Mesenchymal stem cell (in vitro differentiated cells and primary cell): Measurements from ENCODE around the gene DARS1.

Experiments used
- DNase-seq: peaks from one replicate; pipeline ENCODE4 v3.0.0-alpha.2; 2013
- H2AFZ ChIP-seq: one replicate; pipeline ENCODE4 v1.6.1; 2013; ENCODE audit warnings: low read depth, mild to moderate bottlenecking, control low read depth, inconsistent platforms, low read length, moderate library complexity
- H2AK5ac ChIP-seq: 2 replicates; pipeline ENCODE4 v1.6.1; 2013; ENCODE audit warnings: low read length, moderate library complexity, mild to moderate bottlenecking, inconsistent platforms; ENCODE audit not compliant: severe bottlenecking
- H2BK120ac ChIP-seq: one replicate; pipeline ENCODE4 v1.6.1; 2013; ENCODE audit warnings: low read depth, mild to moderate bottlenecking, inconsistent platforms, low read length, moderate library complexity
- H2BK12ac ChIP-seq, 2 experiments: one replicate each; pipeline ENCODE4 v1.6.1; 2013; ENCODE audit warnings: inconsistent platforms in 2 of 2, low read length in 2 of 2, mild to moderate bottlenecking in 2 of 2, moderate library complexity in 2 of 2, control low read depth in 1 of 2
- H2BK15ac ChIP-seq: one replicate; pipeline ENCODE4 v1.6.1; 2013; ENCODE audit warnings: mild to moderate bottlenecking, low read depth, inconsistent platforms; ENCODE audit not compliant: poor library complexity, severe bottlenecking
- H2BK5ac ChIP-seq: 2 replicates; pipeline ENCODE4 v1.6.1; 2013; ENCODE audit warnings: low read depth, mild to moderate bottlenecking, low read length, control low read depth, inconsistent platforms; ENCODE audit not compliant: poor library complexity, severe bottlenecking
- H3K14ac ChIP-seq, 2 experiments: one replicate each; pipeline ENCODE4 v1.6.1; 2013; ENCODE audit warnings: inconsistent platforms in 2 of 2, low read length in 2 of 2, control low read depth in 1 of 2, mild to moderate bottlenecking in 1 of 2, moderate library complexity in 1 of 2
- H3K18ac ChIP-seq, 2 experiments: one replicate each; pipeline ENCODE4 v1.6.1; 2013; ENCODE audit warnings: inconsistent platforms in 2 of 2, low read length in 2 of 2, control low read depth in 1 of 2, low read depth in 1 of 2, mild to moderate bottlenecking in 1 of 2
- H3K23ac ChIP-seq, 2 experiments: one replicate each; pipeline ENCODE4 v1.6.1; 2013; ENCODE audit warnings: inconsistent platforms in 2 of 2, low read length in 2 of 2, mild to moderate bottlenecking in 2 of 2, moderate library complexity in 2 of 2, control low read depth in 1 of 2
- H3K27ac ChIP-seq: 2 replicates; pipeline ENCODE4 v1.5.1; 2013; ENCODE audit warnings: mild to moderate bottlenecking, moderate library complexity, low read length, control low read depth, inconsistent platforms; ENCODE audit not compliant: poor library complexity, severe bottlenecking
- H3K27me3 ChIP-seq, 2 experiments: 2 replicates each; pipeline versions ENCODE4 v1.6.1 to v1.7.0; 2013; ENCODE audit warnings: low read length in 2 of 2, mild to moderate bottlenecking in 2 of 2, moderate library complexity in 2 of 2, control low read depth in 1 of 2, inconsistent platforms in 1 of 2; ENCODE audit not compliant: control insufficient read depth in 1 of 2, insufficient read depth in 1 of 2
- H3K36me3 ChIP-seq, 2 experiments: 2 replicates each; pipeline versions ENCODE4 v1.6.1 to v1.7.0; 2013; ENCODE audit warnings: low read length in 2 of 2, control low read depth in 1 of 2, inconsistent platforms in 1 of 2, low read depth in 1 of 2, mild to moderate bottlenecking in 1 of 2; ENCODE audit not compliant: insufficient read depth in 2 of 2, control insufficient read depth in 1 of 2
- H3K4ac ChIP-seq, 2 experiments: one replicate each; pipeline ENCODE4 v1.6.1; 2013; ENCODE audit warnings: inconsistent platforms in 2 of 2, low read length in 2 of 2, mild to moderate bottlenecking in 2 of 2, moderate library complexity in 2 of 2, control low read depth in 1 of 2, low read depth in 1 of 2
- H3K4me1 ChIP-seq: 2 replicates; pipeline ENCODE4 v1.6.1; 2013; ENCODE audit warnings: low read depth, low read length, control low read depth; ENCODE audit not compliant: control insufficient read depth, insufficient read depth
- H3K4me2 ChIP-seq: 2 replicates; pipeline ENCODE4 v1.6.1; 2013; ENCODE audit warnings: low read length, mild to moderate bottlenecking, inconsistent platforms; ENCODE audit not compliant: poor library complexity, severe bottlenecking
- H3K4me3 ChIP-seq, 2 experiments: 2 replicates each; pipeline versions ENCODE4 v1.5.1 to v1.7.0; 2013; ENCODE audit warnings: low read length in 2 of 2, mild to moderate bottlenecking in 2 of 2, control low read depth in 1 of 2, low read depth in 1 of 2; ENCODE audit not compliant: insufficient read depth in 1 of 2
- H3K79me1 ChIP-seq: replicated peaks from 2 replicates; pipeline ENCODE4 v1.6.1; 2013; ENCODE audit warnings: mild to moderate bottlenecking, control low read depth, low read length, inconsistent platforms; ENCODE audit not compliant: poor library complexity, severe bottlenecking
- H3K9ac ChIP-seq: 2 replicates; pipeline ENCODE4 v1.7.0; 2013; ENCODE audit warnings: mild to moderate bottlenecking, low read length, moderate library complexity
- H3K9me3 ChIP-seq: 2 replicates; pipeline ENCODE4 v1.7.0; 2013; ENCODE audit warnings: mild to moderate bottlenecking, low read length; ENCODE audit not compliant: control insufficient read depth
- H4K8ac ChIP-seq: one replicate; pipeline ENCODE4 v1.6.1; 2013; ENCODE audit warnings: inconsistent platforms, mild to moderate bottlenecking, low read length, moderate library complexity
- H4K91ac ChIP-seq: one replicate; pipeline ENCODE4 v1.6.1; 2013; ENCODE audit warnings: mild to moderate bottlenecking, low read length, inconsistent platforms
- WGBS: methylation state at CpG from one replicate; pipeline ENCODE4 v1.1.7; 2013; ENCODE audit warnings: mixed read lengths; 5-methylcytosine and 5-hydroxymethylcytosine counted together

DARS1 gene

DNA sequence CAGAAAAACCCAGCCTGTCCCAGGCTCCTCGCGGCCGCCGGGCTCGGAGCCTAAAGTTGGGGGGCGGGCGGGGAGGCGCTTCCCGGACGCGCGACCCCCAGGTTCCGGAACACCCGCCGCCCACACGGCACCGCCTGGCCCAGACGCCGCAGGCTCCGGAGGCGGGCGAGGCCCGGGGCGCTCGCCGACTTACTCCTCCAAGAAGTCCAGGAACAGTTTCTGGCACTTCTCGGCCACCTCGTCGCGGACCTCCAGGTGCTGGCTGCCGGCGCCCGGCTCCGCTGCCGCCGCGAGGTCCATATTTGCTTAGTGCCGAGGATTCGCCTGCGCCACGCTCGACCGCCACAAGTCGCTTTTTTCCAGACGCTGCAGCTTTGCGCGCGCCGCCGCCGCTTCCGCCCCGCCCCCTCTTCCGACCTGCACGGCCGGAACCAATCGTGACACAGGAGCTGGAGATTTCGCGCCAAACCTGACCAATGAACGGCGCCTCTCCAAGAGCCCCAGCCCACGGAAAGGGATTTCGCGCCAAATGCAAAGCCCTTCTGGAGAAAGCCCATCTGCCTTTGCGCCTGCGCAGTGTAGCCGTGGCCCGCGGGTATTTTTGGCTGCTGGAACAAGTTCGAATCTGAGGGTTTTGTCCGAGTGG is 109.2 kb downstream of the DARS1 start, which contains the start of gene MCM6:
TSS of gene MCM6 (minus strand) at position 378 of the 646 bp plus-strand sequence. CDS start at position 300, 78 bp downstream.
- Histone ChIP-seq H4K91ac (no peak within 1 kb of the TSS), H2BK15ac (no peak within 1 kb of the TSS), H2BK12ac (peak within 1 kb of the TSS in 1 of 2 experiments; percentile 63), H3K36me3 (peaks cover 0 to 12% of the 10 kb centered on the region in 2 experiments), H3K9ac (peak within 1 kb of the TSS; percentile 92), H4K8ac (peak within 1 kb of the TSS; percentile 60), H3K18ac (peak within 1 kb of the TSS in 1 of 2 experiments; percentile 72), H3K27me3 (no peaks in the 10 kb centered on the region), H2AK5ac (no peak within 1 kb of the TSS), H3K79me1 (peaks cover 13% of the 10 kb centered on the region), H3K4ac (peak within 1 kb of the TSS in 1 of 2 experiments; percentile 37), H3K4me3 (peak within 1 kb of the TSS; percentile 81 to 92), H2AFZ (peak within 1 kb of the TSS; percentile 92), H3K14ac (no peak within 1 kb of the TSS), H3K27ac (no peak within 1 kb of the TSS), H2BK5ac (peak within 1 kb of the TSS; percentile 12), H3K4me1 (peaks cover 10% of the 10 kb centered on the region), H2BK120ac (no peak within 1 kb of the TSS), H3K4me2 (peak within 1 kb of the TSS; percentile 73), H3K9me3 (no peaks in the 10 kb centered on the region), H3K23ac (no peak within 1 kb of the TSS)
- DNase-seq: peak; percentile 99
- WGBS: under 1% methylated on average over 71 of the region's 71 CpGs

DNA sequence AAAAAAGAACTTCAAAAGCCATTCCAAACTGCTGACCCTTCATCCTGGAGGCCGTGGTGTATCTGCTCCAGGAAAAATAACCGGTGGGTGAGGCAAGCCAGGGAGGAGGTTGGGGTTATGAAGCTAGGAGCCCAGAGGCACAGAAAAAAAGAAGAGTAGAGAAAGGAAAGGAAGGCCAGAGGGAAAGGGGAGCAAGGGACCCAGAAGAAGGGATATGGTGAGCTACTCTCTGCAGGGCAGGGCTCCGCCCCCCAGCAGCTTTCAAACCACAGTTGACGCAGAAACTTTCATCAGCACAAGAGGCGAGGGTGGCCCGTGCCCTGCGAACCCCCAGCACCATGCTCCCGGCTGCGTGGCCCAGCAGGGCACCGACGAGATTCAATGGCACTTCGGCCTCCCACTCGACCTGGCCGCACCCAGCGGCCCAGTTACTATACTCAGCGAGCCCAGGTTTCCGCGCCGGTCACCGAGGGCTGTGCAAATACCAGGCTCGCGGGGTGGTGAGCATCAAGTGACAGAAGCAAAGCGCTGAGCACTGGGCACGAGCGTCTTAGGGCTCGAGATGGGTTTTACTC is 109.8 kb downstream of the DARS1 start:
- Histone ChIP-seq H2AFZ (peak overlapping the region; percentile 92), H2BK15ac (no peak overlapping the region), H2BK12ac (peak overlapping the region in 1 of 2 experiments; percentile 63), H2BK120ac (no peak overlapping the region), H3K4me1 (peaks cover 10% of the 10 kb centered on the region), H3K14ac (no peak overlapping the region), H3K27ac (no peak overlapping the region), H3K4ac (no peak overlapping the region), H3K9ac (peak overlapping the region; percentile 92), H2AK5ac (no peak overlapping the region), H3K79me1 (peaks cover 13% of the 10 kb centered on the region), H3K4me2 (peak overlapping the region; percentile 73), H3K18ac (peak overlapping the region in 1 of 2 experiments; percentile 61), H3K27me3 (no peaks in the 10 kb centered on the region), H3K36me3 (peaks cover 0 to 15% of the 10 kb centered on the region in 2 experiments), H3K9me3 (no peaks in the 10 kb centered on the region), H4K8ac (peak overlapping the region; percentile 29), H2BK5ac (no peak overlapping the region), H3K4me3 (peak overlapping the region; percentile 81 to 92), H3K23ac (no peak overlapping the region), H4K91ac (no peak overlapping the region)
- under 1% methylated on average over 26 of the region's 26 CpGs for WGBS
- peak; percentile 74 for DNase-seq

- no peak overlapping the region for H3K18ac ChIP-seq
- peaks cover 13% of the 10 kb centered on the region for H3K79me1 ChIP-seq
- no peak overlapping the region for H2BK120ac ChIP-seq
- H3K23ac ChIP-seq: peak overlapping the region in 1 of 2 experiments; percentile 59
- peak overlapping the region in 1 of 2 experiments; percentile 92 for H3K4me3 ChIP-seq
- peaks cover 10% of the 10 kb centered on the region for H3K4me1 ChIP-seq
- peak overlapping the region; percentile 92 for H3K9ac ChIP-seq
- no peaks in the 10 kb centered on the region for H3K9me3 ChIP-seq
- H3K14ac ChIP-seq: no peak overlapping the region
- H2BK5ac ChIP-seq: no peak overlapping the region
- no peak for DNase-seq
- peak overlapping the region; percentile 73 for H3K4me2 ChIP-seq
- no peak overlapping the region for H4K91ac ChIP-seq
- no peak overlapping the region for H4K8ac ChIP-seq
- no peak overlapping the region for H2BK12ac ChIP-seq
- H3K27ac ChIP-seq: no peak overlapping the region
- H2AK5ac ChIP-seq: no peak overlapping the region
- H2BK15ac ChIP-seq: no peak overlapping the region
- no peak overlapping the region for H3K4ac ChIP-seq
- H3K36me3 ChIP-seq: peaks cover 0 to 21% of the 10 kb centered on the region in 2 experiments
- no peak overlapping the region for H2AFZ ChIP-seq
- WGBS: 77% methylated on average over 16 of the region's 19 CpGs
- H3K27me3 ChIP-seq: no peaks in the 10 kb centered on the region
Measured at GRCh38 chr2:135874777-135875365, 110.6 kb downstream of the DARS1 start.

GRCh38 chr2:135870571-135870970 is 114.9 kb downstream of the DARS1 start:
- WGBS: 92% methylated on average over 1 of the region's 1 CpG

More at GRCh38 chr2:135870571-135870970, 114.9 kb downstream of the DARS1 start:
- no peak overlapping the region for H2BK12ac ChIP-seq
- DNase-seq: no peak
- no peak overlapping the region for H3K14ac ChIP-seq
- H4K8ac ChIP-seq: no peak overlapping the region
- H3K79me1 ChIP-seq: peaks cover 16% of the 10 kb centered on the region
- no peaks in the 10 kb centered on the region for H3K9me3 ChIP-seq
- H3K36me3 ChIP-seq: peaks cover 5 to 52% of the 10 kb centered on the region in 2 experiments
- H2BK120ac ChIP-seq: no peak overlapping the region
- no peak overlapping the region for H2AK5ac ChIP-seq
- H4K91ac ChIP-seq: no peak overlapping the region
- H3K4me2 ChIP-seq: no peak overlapping the region
- no peak overlapping the region for H3K4ac ChIP-seq
- H3K27ac ChIP-seq: no peak overlapping the region
- no peak overlapping the region for H2BK5ac ChIP-seq
- no peak overlapping the region for H3K4me3 ChIP-seq
- H3K18ac ChIP-seq: no peak overlapping the region
- H3K23ac ChIP-seq: no peak overlapping the region
- H3K27me3 ChIP-seq: no peaks in the 10 kb centered on the region
- no peak overlapping the region for H2BK15ac ChIP-seq
- H3K9ac ChIP-seq: no peak overlapping the region
- H3K4me1 ChIP-seq: peaks cover 7% of the 10 kb centered on the region
- H2AFZ ChIP-seq: no peak overlapping the region
